ENCODE results near the gene ADAR.

- no peak for TF ChIP-seq EP300 (IDR thresholded peaks at IDR 0.05)
- TF ChIP-seq CTCF (IDR thresholded peaks at IDR 0.05) = no peak
- TF ChIP-seq POLR2AphosphoS5 (IDR thresholded peaks at IDR 0.05) = no peak
These were observed 71.4 kb downstream of the ADAR start for GRCh38 chr1:154536570-154536969.

Measured in stomach (tissue), 4 donors.